H1 (cell line): ENCODE results near the gene STBD1. TPM values are rescaled to one million over a fixed set of nuclear protein-coding genes. Genes with fewer than 3 reads are reported as not detected.
A peak's percentile ranks its signal among the peaks of the same experiment; 100 is the strongest.

Source experiments
- CTBP2 ChIP-seq: IDR thresholded peaks from 2 replicates; pipeline ENCODE4 v1.7.0; 2011; ENCODE audit warnings: borderline replicate concordance, mild to moderate bottlenecking, moderate library complexity, mixed read lengths, low read length; ENCODE audit not compliant: insufficient read depth, insufficient read length
- GABPA ChIP-seq: IDR thresholded peaks from 2 replicates; pipeline ENCODE4 v1.6.1; 2011; ENCODE audit warnings: mild to moderate bottlenecking, low read length, moderate library complexity, borderline replicate concordance; ENCODE audit not compliant: insufficient read depth
- GTF2F1 ChIP-seq: IDR thresholded peaks from 2 replicates; pipeline ENCODE4 v1.6.1; 2012; ENCODE audit warnings: low read depth, low read length, improper control_type of control experiment, borderline replicate concordance
- MAFK ChIP-seq: IDR thresholded peaks from 2 replicates; pipeline ENCODE4 v1.6.1; 2012; ENCODE audit warnings: low read depth, mild to moderate bottlenecking, improper control_type of control experiment, low read length
- NANOG ChIP-seq: IDR thresholded peaks from 2 replicates; pipeline ENCODE4 v1.6.1; 2011; ENCODE audit warnings: low read length, low read depth, mild to moderate bottlenecking, inconsistent platforms; ENCODE audit not compliant: insufficient read depth, poor library complexity, severe bottlenecking
- polyA plus RNA-seq, 7 experiments: library from polyadenylated mRNA; depleted of rRNA in 3 of 7; stranded (reverse) in 5 of 7; unstranded in 2 of 7; fragments of >200 nt in 5 of 7; fragments of 200-250 nt in 2 of 7; gene quantifications; 1 replicate in 5 of 7; 2 replicates in 1 of 7; 4 replicates in 1 of 7; pipeline versions ENCODE4 v1.2.1 to v1.2.3, GENCODE V29; 2011 to 2013; ENCODE audit warnings: missing spikeins in 2 of 7, mixed read lengths in 2 of 7
- total RNA-seq: library from RNA; stranded (reverse); fragmentation: NEBNext Ultra II Directional; extraction: Animal tissue kit (Norgen Biotek cat#: 25700); gene quantifications from 2 replicates; pipeline ENCODE4 v1.2.1, GENCODE V29; 2021
- TF ChIP-seq, protein P1 (sequence below): IDR thresholded peaks from 2 replicates; pipeline ENCODE4 v1.6.1; 2011; ENCODE audit warnings: low read length, improper control_type of control experiment
- TF ChIP-seq, protein P2 (sequence below): IDR thresholded peaks from 2 replicates; pipeline ENCODE4 v1.6.1; 2012; ENCODE audit warnings: inconsistent platforms
- TF ChIP-seq, protein P3 (sequence below): fragments of 300-600 bp; sonication (generic); IDR thresholded peaks from 2 replicates; pipeline ENCODE4 v1.7.1; 2012; ENCODE audit warnings: low read length, moderate library complexity, mild to moderate bottlenecking, inconsistent platforms; ENCODE audit not compliant: insufficient replicate concordance

Gene STBD1
- total and polyA plus RNA-seq, 2 of the 8 experiments (the other 6 are each of a cell fraction or from before 2014, with no cell fraction given), result 0.45 to 1.7 TPM

DNA sequence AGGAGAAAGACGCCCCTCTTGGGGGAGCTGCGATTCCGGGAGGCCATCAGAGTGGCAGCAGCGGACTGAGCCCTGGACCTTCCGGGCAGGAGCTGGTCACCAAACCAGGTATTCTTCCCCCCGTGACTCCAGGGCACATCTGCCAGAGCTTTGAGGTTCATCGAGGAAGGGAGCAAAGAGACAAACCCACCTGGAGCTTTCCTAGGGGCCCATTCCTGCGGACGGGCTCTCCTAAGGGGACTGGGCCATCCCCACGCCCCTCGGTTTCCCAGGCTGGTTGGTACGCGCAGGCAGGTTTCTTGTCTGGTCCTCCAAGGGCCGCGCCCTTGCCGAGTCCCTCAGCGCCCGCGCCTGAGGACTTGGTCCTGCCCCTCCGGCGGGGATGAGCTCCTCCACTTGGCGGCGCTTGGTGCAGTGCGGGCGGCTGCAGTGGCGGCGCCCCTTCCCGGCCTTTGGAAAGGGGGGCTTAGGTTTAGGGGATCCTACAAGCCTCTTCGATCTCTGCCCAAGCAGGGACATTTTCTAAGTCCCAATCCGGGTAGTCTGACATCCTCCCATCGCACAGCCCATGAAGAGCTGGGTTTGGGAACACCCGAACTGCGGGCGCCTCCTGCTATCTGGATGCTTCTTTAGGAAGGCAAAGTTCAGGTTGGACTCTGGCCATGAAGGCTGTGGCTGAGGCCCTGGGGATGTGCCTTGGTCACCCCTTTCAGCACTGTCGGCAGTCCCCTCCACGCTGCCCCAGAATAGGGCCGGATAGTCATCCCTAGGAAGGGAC, 538 bp downstream of the STBD1 start (continued):
- TF ChIP-seq, protein P1, sequence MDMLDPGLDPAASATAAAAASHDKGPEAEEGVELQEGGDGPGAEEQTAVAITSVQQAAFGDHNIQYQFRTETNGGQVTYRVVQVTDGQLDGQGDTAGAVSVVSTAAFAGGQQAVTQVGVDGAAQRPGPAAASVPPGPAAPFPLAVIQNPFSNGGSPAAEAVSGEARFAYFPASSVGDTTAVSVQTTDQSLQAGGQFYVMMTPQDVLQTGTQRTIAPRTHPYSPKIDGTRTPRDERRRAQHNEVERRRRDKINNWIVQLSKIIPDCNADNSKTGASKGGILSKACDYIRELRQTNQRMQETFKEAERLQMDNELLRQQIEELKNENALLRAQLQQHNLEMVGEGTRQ, result no peak
- TF ChIP-seq NANOG (no peak), CTBP2 (peak; percentile 18), MAFK (no peak), GABPA (0 out of 2 replicates have a peak, but pooled peaks have one; percentile 37), GTF2F1 (no peak)
- TF ChIP-seq, protein P2, sequence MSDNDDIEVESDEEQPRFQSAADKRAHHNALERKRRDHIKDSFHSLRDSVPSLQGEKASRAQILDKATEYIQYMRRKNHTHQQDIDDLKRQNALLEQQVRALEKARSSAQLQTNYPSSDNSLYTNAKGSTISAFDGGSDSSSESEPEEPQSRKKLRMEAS, result no peak
- TF ChIP-seq, protein P3, sequence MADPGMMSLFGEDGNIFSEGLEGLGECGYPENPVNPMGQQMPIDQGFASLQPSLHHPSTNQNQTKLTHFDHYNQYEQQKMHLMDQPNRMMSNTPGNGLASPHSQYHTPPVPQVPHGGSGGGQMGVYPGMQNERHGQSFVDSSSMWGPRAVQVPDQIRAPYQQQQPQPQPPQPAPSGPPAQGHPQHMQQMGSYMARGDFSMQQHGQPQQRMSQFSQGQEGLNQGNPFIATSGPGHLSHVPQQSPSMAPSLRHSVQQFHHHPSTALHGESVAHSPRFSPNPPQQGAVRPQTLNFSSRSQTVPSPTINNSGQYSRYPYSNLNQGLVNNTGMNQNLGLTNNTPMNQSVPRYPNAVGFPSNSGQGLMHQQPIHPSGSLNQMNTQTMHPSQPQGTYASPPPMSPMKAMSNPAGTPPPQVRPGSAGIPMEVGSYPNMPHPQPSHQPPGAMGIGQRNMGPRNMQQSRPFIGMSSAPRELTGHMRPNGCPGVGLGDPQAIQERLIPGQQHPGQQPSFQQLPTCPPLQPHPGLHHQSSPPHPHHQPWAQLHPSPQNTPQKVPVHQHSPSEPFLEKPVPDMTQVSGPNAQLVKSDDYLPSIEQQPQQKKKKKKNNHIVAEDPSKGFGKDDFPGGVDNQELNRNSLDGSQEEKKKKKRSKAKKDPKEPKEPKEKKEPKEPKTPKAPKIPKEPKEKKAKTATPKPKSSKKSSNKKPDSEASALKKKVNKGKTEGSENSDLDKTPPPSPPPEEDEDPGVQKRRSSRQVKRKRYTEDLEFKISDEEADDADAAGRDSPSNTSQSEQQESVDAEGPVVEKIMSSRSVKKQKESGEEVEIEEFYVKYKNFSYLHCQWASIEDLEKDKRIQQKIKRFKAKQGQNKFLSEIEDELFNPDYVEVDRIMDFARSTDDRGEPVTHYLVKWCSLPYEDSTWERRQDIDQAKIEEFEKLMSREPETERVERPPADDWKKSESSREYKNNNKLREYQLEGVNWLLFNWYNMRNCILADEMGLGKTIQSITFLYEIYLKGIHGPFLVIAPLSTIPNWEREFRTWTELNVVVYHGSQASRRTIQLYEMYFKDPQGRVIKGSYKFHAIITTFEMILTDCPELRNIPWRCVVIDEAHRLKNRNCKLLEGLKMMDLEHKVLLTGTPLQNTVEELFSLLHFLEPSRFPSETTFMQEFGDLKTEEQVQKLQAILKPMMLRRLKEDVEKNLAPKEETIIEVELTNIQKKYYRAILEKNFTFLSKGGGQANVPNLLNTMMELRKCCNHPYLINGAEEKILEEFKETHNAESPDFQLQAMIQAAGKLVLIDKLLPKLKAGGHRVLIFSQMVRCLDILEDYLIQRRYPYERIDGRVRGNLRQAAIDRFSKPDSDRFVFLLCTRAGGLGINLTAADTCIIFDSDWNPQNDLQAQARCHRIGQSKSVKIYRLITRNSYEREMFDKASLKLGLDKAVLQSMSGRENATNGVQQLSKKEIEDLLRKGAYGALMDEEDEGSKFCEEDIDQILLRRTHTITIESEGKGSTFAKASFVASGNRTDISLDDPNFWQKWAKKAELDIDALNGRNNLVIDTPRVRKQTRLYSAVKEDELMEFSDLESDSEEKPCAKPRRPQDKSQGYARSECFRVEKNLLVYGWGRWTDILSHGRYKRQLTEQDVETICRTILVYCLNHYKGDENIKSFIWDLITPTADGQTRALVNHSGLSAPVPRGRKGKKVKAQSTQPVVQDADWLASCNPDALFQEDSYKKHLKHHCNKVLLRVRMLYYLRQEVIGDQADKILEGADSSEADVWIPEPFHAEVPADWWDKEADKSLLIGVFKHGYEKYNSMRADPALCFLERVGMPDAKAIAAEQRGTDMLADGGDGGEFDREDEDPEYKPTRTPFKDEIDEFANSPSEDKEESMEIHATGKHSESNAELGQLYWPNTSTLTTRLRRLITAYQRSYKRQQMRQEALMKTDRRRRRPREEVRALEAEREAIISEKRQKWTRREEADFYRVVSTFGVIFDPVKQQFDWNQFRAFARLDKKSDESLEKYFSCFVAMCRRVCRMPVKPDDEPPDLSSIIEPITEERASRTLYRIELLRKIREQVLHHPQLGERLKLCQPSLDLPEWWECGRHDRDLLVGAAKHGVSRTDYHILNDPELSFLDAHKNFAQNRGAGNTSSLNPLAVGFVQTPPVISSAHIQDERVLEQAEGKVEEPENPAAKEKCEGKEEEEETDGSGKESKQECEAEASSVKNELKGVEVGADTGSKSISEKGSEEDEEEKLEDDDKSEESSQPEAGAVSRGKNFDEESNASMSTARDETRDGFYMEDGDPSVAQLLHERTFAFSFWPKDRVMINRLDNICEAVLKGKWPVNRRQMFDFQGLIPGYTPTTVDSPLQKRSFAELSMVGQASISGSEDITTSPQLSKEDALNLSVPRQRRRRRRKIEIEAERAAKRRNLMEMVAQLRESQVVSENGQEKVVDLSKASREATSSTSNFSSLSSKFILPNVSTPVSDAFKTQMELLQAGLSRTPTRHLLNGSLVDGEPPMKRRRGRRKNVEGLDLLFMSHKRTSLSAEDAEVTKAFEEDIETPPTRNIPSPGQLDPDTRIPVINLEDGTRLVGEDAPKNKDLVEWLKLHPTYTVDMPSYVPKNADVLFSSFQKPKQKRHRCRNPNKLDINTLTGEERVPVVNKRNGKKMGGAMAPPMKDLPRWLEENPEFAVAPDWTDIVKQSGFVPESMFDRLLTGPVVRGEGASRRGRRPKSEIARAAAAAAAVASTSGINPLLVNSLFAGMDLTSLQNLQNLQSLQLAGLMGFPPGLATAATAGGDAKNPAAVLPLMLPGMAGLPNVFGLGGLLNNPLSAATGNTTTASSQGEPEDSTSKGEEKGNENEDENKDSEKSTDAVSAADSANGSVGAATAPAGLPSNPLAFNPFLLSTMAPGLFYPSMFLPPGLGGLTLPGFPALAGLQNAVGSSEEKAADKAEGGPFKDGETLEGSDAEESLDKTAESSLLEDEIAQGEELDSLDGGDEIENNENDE, result no peak
